ENCODE measurements around the gene ZNF74.

ZNF74 gene

DNA sequence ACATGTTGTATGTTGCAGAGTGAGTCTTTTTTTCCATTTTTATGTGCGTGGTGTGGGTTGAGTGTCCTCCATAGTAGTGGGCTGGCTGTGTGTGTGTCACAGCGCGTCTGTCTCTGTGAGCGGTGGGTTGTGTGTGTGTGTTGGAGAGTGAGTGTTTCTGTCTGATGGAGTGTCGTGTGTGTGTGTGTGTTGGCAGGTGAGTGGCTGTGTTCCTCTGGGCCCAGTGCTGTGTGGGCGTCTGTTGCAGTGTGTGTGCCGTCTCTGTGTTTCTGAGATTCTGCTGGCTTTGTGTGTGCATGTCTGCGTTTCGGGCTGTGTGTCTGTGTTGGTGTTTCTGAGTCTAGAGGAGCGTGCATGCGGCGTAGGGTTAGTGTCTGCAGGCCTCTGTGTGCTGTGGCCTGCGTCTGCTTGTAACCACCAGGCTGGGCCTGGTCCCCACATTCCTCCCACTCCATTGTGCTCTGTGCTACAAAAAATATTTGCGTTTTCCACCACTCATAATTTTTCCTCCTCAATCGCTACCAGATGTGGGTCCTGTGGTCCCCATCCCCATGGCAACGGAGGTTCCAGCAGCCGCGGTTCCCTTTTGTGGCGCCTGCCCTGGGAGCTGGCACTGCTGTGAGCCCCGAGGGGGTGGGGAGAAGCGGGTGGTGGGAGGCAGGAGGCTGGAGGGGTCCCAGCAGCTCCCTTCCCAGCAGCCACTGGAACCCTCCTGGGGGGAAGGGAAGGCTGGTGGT lies 28.5 kb downstream of the ZNF74 start:
- DNase-seq = no peak

DNA sequence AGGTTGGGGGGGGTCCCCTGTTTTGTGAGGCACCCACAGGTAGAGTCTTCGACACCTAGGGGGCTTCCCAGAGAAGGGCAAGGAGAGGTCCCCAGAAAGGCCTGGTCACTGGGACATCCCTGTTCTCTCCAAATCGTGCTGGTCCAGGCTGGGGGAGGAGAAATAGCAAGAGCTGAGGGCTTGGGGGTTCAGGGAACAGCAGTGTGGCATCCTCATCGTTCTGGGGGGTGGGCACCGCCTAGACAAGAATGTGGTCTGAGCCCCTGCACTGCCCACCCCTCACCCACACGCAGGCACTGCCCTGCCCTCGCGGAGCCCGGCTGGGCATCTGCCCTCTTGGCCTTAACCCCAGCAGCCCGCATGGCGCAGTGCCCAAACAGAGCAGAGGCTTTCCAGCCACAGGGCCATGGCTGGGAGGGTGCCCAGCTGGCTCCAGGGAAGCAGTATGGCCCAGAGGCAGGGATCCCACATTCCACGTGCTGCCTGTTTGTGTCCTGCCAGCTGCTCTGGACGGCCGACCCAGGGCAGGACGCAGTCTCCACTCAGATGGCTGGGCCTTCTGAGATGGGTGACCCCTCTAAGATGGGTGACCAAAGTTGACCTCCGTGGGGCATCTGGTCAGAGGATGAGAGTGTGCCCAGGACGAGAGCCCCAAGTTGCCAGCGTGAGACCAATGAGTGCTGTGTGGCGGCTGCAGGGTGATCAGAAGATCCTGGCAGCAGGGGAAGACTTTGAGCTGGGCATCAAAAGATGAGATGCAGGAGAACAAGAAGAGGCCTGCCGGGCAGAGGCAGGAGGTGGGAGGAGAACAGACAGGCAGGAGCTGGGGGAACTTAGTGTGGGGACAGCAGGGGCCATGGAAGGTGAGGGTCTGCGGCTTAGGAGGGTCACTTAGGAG lies 29.3 kb downstream of the ZNF74 start:
- DNase-seq = no peak

DNA sequence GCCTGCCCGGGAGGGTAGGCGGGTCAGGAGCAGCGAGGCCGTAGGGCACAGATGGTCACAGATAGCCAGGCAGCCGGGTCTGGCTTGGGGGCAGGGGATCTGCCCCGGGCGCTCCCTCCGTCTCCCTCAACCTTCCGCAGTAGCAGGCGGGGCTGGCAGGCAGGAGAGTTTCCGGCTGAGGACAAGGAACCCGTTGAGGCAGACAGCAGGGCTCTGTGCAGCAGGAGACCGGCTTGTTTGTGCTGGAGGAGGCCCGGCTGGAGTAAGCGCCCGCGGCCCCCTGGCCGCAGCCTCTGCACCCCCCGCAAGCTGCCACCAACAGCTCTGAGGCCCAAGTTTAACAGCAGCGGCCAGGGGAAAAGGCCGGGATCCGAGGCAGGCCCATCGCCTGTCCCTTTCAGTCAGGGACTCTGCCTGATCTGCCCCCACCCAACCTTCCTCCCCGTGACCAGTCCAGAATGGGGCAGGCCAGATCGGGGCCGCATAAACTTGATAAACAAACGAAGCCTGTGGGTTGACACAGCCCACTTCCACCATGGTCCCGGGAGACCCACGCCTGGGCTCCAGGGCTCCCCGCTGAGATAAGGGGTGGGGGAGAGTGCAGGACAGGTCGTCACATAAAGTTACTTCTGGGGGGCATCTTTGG lies 30.1 kb downstream of the ZNF74 start:
- DNase-seq = no peak

DNA sequence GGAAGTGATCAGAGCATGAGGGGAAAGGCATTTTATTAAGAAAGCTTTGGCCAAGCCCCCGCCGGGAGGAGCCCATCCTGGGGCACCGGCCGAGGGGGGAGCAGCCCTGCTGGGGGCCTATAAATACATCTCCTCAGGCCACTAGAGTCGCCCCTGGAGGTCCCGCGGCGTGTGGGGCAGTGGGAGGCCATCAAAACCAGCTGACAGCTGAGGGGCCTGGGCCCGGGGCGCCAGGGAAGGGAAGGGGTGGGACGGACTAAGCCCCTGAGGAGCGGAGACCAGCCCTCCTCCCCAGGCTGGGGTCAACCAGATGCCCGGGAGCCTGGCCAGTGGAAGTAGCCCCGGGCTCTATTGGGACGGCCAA lies 30.6 kb downstream of the ZNF74 start:
- no peak for DNase-seq

DNA sequence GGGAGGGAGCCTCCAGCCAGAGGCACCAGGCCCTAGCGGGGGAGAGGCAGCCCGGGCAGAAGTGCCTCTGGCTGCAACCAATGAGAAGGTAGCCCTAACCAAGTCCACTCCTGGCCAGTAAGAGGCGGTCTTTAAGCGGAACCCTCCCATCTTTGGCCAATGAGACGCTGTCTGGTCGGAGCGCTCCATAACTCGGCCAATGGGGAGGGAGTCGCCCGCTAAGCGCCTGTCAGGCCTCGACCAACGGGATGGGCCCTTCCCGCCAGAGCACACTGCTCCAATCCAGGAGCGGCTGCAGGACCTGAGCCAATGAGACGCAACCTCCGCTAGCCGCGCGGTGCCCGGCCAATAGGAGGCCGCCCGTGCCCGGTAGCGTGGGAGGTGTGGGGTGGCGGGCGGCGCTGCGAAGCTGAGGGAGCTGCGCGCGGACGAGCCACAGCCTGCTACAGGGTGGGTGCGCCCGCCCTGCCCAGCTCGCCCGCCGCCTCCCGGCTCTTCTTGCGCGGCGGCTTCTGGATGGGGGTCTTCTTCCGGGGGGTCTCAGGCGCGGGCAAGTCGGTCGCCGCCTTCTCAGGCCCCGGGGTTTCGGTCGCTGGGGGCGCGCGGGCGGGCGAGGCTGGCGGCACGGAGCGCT lies 31.1 kb downstream of the ZNF74 start:
- peak; percentile 12 for DNase-seq

DNA sequence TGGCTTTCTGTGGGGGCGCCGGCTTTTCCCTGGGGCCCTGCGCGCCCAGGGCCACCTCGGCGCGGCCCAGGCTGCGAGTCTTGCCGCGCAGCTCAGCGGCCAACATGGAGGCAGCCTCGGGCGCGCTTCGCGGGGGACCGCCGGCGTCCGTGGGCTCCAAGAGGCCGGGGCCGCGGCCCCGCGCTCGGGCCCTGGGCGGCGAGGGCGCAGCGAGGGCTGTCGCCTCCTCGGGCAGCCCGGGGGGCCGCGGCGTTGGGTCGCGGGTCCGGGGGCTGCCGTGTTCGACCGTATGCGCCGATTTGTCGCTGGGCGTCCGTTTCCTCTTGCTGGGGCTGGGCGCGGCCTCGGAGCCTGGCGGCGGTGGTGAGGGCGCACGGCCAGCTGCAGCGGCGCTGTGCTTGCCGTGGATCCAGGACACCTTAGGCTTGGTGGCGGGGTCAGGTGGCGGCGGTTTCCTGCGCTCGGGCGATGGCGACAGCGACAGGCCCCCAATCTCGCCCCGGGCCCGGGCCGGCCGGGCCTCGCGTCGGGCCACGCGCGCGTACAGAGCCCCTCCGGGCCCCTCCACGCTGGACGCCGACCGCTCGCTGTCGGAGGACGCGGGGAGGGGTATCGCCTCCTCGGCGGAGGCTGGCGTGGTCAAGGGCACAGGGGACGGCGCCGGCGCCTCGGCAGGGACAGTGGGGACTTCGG lies 31.8 kb downstream of the ZNF74 start:
- no peak for DNase-seq

DNA sequence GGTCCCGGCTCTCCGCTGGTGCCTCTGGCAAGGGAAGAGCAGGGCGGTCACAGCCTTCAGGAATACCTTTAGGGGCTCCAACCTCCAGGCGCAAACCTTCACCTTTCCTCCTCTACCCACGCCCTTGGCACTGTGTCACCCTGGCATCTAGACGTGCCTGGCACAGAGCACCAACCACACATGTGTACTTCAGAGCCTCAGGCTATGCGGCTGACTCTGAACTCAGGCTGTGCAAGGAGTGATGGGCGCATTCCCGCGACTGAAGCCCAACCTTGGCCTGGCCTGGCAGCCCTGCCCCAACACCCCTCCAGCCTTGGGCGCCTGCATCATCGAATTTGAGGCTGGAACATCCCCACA lies 32.3 kb downstream of the ZNF74 start:
- DNase-seq = no peak

DNA sequence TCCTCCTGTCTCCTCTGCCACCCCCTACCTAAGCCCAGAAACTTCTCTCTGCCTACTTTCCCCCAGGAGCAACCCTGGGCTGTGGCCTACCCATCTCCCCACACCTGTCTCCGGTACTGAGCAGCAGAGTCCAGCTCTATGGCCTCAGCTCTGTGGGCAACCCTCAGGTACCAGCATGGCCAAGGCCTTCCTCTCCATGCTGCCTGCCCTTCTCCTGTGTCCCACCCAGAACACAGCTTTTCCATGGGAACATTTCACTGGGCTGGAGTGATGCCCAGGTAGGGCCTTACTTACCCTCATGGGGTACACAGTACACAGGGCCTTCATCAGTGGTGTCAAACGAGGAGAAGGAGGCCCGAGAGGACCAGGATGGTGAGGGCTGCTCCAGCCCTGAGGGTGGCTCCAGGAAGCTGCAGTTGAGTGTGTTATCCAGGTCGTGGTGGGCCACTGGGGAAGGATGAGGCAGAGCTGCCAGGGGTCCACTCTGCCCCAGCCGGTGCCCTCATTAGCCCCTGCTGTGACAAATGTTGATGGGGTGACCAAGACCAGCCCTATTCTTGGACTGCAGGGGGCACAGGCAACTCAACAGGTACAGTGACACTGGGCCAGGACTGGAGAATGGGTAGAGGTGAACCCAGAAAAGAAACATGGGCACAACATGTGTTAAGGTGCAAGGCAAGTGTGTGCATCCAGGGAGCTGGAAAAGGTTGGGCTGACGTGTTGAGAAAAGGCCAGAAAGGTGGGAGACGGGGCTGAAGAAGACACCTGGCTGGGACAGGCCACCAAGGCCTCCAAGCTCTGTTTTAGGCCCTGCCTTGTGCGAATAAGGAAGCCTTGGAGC lies 33.4 kb downstream of the ZNF74 start:
- DNase-seq = no peak

DNA sequence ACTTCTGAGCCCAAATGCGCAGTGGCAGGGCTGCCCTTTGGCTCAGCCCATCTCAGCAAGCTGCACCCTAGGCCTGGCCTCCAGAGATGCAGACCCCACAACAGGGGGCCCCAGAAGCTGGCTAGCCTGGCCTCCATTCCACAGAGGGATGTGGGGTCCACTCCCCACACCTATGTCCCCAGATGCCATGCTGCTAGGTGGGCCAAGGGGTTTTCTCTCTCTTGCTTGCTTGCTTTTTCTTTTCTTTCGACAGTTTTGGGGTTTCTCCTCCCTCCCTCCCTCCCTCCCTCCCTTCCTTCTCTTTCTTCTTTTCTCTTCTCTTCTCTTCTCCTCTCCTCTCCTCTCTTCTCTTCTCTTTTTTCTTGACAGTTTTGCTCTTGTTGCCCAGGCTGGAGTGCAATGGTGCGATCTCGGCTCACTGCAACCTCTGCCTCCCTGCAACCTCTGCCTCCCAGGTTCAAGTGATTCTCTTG lies 34.0 kb downstream of the ZNF74 start:
- DNase-seq = no peak

DNA sequence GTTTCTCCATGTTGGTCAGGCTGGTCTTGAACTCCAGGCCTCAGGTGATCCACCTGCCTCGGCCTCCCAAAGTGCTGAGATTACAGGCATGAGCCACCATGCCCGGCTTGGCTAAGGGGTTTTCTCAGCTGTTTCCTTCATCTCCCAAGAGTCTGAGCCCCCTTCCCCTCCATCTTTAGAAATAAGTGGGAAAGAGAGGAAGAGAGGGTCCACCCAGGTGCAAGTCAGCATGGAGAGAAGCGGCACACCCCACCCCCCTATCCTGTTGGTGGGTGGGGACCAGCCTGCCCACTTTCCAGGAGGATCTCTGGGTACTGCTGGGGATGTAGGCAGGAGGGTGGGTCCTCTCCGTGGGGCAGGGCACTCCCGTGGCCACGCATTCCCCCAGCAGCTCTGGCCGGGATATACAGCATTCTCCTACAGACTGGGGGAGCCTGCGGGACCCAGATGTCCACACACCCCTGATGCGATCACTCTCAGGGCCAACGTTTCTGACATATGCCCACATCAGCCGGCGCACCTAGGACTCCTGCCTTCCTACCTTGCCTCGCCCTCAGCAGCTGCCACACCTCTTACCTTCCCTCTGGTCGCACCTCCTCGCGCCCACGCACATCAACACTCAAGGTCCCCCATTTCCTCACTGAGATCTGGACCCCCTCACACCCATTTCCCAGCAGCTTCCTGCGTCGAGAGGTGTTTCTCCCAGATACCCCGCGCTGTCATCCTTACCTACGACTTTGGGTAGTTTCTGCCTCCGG lies 34.7 kb downstream of the ZNF74 start:
- DNase-seq = no peak

DNA sequence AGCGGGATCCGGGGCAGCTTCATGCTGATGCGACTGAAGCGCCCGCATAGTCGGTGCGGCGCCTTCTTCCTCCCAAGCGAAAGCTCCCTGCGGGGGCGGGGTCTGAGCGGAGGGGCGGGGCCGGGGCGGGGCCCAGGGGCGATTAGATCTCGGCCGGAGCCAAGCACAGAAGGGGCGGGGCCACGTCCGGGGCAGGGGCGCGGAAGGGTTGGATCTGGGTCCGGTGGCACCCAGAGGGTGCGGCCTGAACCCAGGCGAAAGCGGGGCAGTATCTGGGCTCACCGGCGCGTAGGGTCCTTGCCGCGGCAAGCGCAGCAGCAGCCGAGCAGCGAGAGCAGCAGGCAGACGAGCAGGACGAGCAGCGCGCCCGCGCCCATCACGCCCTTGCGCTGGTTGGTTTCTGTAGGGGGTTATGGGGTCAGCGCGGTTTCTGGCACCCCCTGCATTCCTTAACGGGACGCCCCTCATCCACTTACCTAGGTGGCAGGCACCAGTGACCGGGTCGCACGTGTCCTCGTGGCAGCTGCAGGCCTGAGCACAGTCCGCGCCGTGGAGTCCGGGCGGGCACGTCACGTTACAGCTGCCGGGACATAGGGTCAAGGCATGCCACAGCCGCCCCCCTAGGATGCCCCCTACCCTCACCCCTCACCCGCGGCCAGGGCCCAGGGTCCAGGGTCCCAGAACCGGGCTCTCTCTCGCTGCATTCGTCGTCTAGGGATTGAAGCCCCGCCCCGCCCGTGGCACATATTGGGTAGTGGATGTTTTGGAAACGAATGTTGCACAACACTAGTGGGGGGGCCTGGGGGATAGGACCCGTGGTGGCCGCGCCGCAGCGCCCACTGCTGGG lies 35.5 kb downstream of the ZNF74 start:
- peak; percentile 78 for DNase-seq

DNA sequence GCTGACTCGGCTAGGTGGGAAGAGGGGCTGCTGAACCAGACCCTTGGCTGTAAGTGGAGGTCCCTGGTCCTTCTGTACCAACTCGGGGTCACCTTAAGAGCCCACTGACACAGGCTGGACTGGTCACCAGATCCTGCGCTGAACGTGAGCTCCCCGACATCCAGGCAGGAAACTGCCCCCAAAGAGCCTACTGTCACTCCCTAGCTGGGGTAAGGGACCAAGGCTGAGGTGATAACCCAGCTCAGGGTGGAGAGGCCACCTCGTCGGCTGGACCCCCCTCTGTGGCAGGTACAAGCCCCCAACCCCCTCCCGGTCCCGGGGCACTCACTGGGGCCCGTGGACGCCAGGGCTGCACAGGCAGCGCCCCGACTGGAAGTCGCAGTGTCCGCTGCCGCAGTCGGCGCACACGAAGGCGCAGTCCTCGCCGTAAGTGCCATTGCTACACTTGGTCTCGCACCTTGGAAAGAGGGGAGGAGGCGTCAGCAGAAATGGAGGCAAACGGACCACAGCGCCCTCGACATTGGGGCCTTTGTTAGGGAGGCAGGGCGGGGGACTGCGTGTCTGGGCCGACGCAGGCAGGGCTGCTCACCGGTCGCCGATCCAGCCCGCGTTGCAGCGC lies 36.3 kb downstream of the ZNF74 start:
- DNase-seq = peak; percentile 30

DNA sequence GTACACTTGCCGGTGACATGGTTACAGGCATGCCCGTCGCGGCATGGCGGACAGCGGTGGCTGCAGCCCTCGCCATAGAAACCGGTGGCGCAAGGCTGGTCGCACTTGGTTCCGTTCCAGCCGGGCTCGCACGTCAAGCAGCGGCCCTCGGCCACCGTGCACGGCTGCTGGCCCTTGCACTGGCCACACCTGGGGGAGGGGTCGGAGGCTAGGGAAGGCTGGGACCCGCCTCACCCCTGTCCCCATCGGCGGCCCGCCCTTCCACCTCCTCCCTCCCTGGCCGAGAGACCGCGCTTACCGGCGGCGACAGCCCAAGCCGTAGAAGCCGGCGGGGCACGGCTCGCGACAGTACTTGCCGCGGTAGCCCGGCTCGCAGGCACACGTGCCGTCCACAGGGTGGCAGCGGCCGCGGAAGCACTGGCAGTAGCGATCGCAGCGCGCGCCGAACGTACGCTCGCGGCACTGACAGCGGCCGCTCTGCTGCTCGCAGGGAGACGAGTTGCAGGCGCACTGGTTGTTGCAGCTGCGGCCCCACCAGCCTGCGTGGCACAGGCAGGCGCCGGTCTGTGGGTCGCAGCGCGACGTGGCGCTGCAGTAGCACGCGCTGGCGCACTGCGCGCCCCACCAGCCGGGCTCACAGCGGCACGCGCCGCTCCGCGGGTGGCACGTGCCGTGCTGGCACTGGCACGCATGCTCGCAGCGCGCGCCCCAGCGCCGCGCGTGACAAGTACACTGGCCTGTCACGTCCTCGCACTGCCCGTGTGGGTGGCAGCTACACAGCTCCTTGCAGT lies 37.0 kb downstream of the ZNF74 start:
- peak; percentile 69 for DNase-seq

DNA sequence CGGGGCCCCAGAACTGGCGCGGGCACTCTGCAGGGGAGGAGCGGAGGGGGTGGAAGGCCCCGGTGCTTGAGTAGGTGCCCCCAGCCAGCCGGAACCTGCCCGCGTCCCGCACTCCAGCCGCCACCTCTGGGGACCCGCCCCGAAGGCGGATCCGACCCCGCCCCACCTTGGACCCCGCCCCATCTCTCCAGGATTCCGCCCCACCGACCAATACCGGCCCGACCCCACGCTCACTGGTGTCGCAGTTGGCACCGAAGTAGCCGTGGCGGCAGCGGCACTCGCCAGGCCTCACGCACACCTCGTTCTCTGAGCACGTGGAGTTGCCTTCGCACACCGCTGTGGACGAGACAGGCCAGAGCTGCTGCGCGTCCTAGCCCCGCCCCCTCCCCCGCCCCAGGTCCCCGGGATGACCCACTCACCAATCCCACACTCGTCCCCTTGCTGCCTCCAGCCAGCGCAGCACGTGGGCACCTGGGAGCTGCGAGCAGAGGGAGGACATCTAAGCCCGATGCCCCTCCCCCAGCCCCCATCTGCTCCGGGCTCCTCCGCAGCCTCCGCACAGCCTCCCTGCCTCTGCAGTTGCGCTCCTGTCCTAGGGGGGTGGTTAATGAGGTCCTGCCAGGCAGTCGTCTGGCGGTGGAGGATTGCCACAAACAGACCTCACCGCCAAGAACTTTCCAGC lies 37.7 kb downstream of the ZNF74 start:
- no peak for DNase-seq

DNA sequence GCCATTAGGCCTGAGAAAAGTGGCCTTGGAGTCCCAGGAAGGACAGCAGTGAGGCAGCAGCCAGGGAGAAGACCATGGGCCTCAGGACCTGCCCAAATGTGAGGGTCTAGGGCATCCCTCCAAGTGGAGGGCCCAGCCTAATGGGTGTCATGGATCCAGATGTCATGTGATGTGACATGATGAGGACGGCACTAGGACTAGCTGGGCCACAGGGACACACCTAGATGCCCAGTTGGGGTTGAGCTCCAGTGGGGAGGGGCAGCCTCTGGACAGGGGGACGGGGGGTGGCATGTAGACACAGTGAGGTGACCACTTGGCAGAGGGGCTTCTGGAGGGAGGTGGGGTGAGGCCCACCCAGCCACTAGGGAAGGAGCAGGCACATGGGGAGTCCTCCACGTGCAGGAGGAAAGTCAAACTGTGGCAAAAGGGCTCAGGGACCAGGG lies 38.3 kb downstream of the ZNF74 start:
- no peak for DNase-seq

DNA sequence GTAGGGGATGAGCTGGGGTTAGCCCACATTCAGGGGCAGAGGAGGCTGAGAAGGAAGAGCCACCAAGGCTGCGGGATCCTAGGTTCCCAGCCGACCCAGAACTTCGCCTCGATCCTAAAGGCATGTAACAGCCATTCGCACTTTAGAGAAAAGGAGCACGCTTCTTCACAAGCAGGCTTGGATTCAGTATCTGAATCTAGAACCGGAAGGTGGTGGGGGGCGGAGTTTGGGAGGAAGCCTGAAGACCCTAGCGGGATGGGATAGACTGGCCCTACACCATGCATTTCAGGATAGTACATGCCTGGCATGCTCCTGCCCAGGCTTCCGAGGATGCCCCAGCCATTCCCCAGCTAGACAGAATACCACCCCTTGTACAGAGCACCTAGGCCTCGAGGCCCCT lies 39.2 kb downstream of the ZNF74 start:
- DNase-seq = no peak

DNA sequence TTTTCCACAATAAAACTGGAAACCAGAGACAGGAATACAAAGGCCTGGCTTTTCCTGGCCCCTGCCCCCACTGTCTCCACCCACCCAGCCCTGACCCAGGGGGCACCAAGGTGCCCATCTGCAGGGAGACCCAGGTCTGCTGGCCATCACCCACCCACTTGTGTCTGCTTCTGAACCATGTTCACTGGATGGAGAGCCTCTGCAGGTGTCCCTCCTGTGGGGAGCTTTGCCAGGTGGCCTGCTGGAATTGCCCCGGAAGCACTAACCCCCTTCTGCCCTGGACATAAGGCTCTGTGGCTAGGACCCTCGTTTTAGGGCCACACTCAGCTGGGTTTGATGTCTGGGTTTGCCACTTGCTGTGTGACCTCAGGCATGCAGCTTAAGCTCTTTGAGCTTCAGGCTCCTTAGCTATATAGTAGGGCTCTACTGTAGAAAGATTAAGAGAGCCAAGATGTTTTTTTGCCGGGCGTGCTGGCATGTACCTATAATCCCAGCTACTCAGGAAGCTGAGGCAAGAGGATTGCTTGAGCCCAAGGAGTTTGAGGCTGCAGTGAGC lies 39.8 kb downstream of the ZNF74 start:
- DNase-seq = no peak

Measured in activated naive CD4-positive, alpha-beta T cell treated with Interleukin-2 at 50 U/mL for 16 hours (primary cell).